DOHH2 (cell line): ENCODE results near the gene PMPCA.

Experiments used
- EZH2phosphoT487 ChIP-seq: fragments of 200-600 bp; sonication (generic); IDR thresholded peaks from 2 replicates; pipeline ENCODE4 v1.6.1; 2017; ENCODE audit warnings: borderline replicate concordance, mild to moderate bottlenecking, antibody characterized with exemption, low read length, moderate library complexity, mixed read lengths
- TF ChIP-seq, protein P1 (sequence below): fragments of 200-600 bp; sonication (generic); IDR thresholded peaks from one replicate; pipeline ENCODE4 v1.5.1; 2014; ENCODE audit warnings: antibody characterized with exemption, mild to moderate bottlenecking, low read depth, low read length; ENCODE audit not compliant: poor library complexity, severe bottlenecking

DNA sequence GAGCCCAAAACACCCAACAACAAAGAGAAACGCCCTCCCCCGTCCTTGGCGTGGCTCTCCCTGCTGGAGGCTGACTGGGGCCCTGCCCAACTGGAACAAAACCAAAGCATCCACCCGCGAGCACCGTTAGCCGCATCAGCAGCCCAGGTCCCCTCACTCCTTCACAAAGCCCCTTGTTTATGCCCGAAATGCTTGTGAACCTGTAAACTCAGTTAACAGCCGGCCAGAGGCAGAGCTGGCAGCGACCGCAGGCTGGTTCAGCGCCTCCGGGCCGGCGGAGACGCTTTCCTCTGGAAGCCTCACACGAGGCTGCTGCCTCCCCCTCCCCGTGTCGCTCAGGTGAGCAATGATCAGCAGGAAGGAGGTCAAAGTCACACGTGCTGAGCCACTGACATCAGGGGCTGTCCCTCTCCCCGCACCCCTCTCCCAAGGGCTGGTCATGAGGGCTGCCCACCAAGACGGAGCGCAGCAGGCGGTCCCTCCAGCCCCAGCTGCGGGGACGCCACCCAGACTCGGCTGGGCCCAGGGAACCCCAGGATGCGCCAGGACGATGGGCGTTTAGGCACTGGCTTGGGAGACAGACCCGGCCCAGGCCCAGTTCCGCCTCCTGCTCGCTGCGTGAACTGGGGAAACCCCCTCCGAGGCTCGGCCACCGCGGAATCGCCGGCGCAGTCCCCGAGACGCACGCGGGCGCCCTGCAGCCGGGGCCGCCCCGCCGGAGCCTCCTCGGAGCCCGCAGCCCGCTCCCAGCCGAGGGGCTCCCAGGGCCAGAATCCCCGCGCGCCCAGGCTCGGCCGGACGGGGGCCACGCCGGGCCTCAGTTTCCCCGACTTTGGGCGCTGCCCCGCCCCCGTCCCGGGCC, 11.1 kb upstream of the PMPCA start:
- TF ChIP-seq, protein P1, sequence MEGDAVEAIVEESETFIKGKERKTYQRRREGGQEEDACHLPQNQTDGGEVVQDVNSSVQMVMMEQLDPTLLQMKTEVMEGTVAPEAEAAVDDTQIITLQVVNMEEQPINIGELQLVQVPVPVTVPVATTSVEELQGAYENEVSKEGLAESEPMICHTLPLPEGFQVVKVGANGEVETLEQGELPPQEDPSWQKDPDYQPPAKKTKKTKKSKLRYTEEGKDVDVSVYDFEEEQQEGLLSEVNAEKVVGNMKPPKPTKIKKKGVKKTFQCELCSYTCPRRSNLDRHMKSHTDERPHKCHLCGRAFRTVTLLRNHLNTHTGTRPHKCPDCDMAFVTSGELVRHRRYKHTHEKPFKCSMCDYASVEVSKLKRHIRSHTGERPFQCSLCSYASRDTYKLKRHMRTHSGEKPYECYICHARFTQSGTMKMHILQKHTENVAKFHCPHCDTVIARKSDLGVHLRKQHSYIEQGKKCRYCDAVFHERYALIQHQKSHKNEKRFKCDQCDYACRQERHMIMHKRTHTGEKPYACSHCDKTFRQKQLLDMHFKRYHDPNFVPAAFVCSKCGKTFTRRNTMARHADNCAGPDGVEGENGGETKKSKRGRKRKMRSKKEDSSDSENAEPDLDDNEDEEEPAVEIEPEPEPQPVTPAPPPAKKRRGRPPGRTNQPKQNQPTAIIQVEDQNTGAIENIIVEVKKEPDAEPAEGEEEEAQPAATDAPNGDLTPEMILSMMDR = no peak
- no peak for TF ChIP-seq EZH2phosphoT487
